Femur (tissue), 1 donor: ENCODE data around the gene NSL1.
A peak's percentile ranks its signal among the peaks of the same experiment; 100 is the strongest.

Source experiments
- DNase-seq: peaks from one replicate; pipeline ENCODE4 v3.0.0-alpha.2; 2017

The NSL1 gene

GRCh38 chr1:212683357-212683722 lies 108.2 kb downstream of the NSL1 start:
- DNase-seq: peak; percentile 41

- DNase-seq: no peak
Observed at GRCh38 chr1:212680680-212681389, 110.7 kb downstream of the NSL1 start.

- no peak for DNase-seq
Observed at GRCh38 chr1:212678456-212679410, 112.8 kb downstream of the NSL1 start.

- DNase-seq: no peak
Observed at GRCh38 chr1:212677573-212677972, 114.0 kb downstream of the NSL1 start.

- DNase-seq: no peak
Observed at GRCh38 chr1:212677136-212677535, 114.4 kb downstream of the NSL1 start.
